Midbrain (tissue), 1 donor: ENCODE data around the gene ARID3B.
"Not testable (repeated sequence)": the region's sequence is repeated elsewhere in the genome, so short reads cannot be mapped to it uniquely, and the experiment has no call there.

ENCODE experiments used
- DNase-seq: peaks from one replicate; lab custom pipeline; 2025; lab: John Stamatoyannopoulos, UW

The ARID3B gene

DNA sequence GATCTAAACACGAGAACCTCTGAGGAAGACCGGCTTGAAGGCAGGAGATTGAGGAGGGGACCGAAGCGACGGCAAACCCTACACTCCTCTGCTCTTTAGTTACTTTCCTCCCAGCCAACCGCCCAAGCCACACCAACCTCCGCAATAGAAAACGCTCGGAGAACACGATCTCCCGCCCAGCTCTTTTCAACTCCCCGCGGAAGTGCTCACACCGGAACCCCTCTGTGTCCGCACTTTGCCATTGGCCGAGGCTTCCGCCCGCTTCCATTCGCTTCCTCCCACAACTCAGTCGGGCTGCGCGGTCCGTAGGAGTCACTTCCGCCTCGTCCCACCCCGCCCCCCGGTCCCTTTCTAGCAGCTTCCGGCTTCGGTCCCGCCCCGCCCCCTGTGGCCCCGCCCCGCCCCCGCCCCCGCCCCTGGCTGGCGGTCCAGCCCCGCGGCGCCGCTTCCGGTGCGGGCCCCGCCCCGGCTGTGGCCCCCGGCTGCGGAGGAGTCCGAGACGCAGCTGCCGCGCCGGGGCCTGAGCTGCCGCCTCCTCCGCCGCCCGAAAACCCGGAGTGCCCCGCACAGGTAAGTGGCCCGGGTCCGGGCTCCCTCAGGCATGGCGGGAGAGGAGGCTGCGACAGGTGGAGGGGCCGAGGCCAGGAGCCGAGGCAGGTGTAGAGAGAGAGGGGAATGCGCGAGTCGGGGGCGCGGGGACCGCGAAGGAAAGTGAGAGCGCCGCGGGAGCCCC, at the start of gene ARID3B:
ARID3B (plus strand) TSS at position 460 of the 733 bp plus-strand sequence. CDS start 2,717 bp downstream, outside the sequence.
- peak; percentile 97 for DNase-seq

DNA sequence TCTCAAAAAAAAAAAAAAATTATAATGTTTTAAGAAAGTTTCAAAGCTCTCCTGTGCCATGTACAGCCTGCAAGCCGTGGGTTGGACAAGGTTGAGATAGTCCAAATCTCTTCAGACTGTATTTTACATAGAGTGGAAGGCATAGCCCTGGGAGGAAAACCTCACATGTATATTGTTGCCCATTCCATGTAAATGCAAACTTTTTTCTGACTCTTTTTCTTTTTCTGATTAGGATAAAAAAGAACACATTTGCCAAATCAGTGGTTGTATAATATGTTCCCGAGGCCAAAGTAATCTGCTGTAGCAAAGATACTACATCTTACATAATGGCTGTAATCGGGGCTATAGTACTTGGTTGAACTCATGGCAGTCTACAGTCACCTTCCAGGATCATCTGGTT, 44.4 kb upstream of the ARID3B start:
- DNase-seq = no peak

DNA sequence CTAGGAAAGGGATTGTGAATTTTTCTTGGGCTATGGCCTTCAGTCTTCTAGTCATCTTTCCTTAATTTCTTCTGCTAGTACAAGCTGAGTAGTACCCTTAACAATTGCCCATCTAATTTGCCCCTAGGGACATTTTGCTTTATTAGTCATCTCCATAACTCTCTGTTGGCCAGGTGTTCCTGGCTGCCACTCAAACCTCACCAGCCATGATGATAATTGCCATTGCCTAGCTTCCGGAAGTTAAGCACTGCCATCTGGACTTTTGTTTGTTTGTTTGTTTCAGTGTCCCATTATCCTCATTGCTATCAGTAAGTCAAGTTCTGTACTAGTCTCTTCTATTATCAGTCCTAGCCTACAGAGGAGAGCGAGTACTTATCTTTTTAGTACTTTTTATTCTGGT, 43.4 kb upstream of the ARID3B start:
- DNase-seq = no peak

GRCh38 chr15:74499366-74499765, 41.7 kb upstream of the ARID3B start:
- DNase-seq = no peak

- no peak for DNase-seq
Observed at GRCh38 chr15:74500401-74500800, 40.6 kb upstream of the ARID3B start.

DNA sequence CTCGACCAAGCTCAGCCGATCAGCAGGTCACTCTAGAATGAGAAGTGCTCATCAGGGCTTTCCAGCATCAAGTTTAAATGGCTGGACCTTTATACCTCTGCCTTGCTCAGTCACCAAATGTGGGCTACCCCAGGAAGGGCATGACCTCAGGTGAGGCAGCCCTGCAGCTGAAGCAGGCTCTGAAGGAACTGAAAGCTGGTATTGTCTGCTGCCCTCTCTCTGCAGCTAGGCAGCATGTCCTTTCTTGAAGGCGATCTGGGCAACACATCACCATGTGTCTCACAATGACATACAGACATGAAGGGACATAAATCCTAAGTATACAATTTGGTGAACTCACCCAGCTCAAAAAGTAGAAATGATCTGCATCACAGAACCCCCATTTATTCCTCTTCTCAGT, 38.7 kb upstream of the ARID3B start:
- no peak for DNase-seq

- DNase-seq = no peak
Observed at GRCh38 chr15:74504418-74504817, 36.6 kb upstream of the ARID3B start.

DNA sequence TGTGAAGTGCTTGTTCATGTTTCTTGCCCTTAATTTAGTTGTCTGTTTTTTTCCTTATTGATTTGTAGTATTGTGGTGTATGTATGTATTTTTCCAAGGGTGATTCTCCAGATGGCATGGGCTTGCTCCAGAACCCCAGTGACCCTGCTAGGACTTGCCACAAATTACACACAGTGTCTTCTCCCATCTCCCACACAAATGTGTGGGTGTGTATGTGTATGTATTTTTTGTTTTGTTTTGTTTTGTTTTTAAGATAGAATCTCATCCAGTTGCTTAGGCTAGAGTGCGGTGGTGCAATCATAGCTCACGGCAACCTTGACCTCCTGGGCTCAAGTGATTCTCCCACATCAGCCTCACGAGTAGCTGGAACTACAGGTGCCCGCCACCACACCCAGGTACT, 36.2 kb upstream of the ARID3B start:
- DNase-seq = no peak

- DNase-seq = no peak
Observed at GRCh38 chr15:74505837-74506514, 35.0 kb upstream of the ARID3B start.

DNA sequence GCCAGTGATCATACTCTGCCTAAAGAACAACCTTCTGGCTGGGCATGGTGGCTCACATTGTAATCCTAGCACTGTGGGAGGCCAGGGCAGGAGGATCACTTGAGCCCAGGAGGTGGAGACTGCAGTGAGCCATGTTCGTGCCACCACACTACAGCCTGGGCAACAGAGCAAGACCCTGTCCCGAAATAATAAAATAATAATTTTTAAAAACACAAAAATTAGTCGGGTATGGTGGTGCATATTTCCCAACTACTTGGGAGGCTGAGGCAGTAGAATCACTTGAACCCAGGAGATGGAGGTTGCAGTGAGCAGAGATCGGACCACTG, 34.5 kb upstream of the ARID3B start:
- DNase-seq = no peak

DNA sequence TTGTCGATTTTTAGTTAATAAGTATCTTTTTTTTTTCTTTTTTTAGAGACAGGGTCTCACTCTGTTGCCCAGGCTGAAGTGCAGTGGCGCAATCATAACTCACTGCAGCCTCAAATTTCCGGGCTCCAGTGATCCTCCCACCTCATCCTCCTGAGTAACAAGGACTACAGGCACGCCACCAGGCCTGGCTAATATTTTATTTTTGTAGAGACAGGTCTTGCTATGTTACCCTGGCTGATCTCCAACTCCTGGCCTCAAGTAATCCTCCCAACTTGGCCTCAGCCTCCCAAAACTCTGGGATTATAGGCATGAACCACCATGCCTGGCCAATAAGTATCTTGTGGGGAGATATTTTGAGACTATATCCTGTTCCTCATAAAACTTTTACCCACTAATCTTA, 29.4 kb upstream of the ARID3B start:
- no peak for DNase-seq

- DNase-seq = not testable (repeated sequence)
Observed at GRCh38 chr15:74514059-74514458, 27.0 kb upstream of the ARID3B start.

GRCh38 chr15:74517096-74517495, 23.9 kb upstream of the ARID3B start:
- DNase-seq = no peak

- DNase-seq = no peak
Observed at GRCh38 chr15:74519311-74519710, 21.7 kb upstream of the ARID3B start.

- DNase-seq = no peak
Observed at GRCh38 chr15:74520407-74520806, 20.6 kb upstream of the ARID3B start.

DNA sequence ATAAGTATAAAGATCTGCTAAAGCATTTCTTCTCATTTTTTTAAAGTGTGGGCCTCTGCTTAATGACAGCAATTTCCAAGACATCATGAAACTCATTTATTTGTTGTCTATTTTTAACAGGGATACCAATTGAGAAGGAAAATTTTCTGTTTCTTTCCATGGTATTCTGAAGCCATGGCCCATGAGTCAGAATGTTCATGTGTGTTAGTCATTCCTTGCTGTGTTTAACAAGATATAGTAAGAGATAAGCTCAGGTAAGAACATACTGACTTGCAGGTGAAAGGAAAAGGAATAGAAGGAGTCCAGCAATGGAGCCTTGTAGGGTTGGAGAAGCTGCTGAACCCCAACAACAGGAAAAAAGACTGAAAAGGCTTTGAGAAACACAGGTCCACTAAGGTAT, 17.0 kb upstream of the ARID3B start:
- no peak for DNase-seq

DNA sequence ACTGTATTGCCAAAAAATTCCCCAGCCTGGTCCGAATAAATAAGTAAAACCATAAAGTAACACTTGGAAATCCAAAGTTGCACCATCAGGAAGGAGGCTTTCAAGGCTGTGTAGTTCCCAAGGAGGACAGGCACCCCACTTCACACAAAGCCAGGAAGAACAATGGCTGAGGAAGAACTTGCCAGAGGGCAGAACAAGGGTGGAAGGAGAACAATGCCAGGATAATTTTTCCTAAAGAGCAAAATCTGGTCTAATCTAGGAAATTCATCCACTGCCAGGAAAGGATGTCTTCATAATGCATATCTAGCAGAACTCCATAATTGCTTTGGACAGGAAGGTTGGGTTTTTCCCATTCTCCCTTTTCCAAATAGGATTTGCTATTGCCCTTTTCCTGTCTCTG, 15.7 kb upstream of the ARID3B start:
- no peak for DNase-seq

- DNase-seq = no peak
Observed at GRCh38 chr15:74525945-74526344, 15.1 kb upstream of the ARID3B start.

DNA sequence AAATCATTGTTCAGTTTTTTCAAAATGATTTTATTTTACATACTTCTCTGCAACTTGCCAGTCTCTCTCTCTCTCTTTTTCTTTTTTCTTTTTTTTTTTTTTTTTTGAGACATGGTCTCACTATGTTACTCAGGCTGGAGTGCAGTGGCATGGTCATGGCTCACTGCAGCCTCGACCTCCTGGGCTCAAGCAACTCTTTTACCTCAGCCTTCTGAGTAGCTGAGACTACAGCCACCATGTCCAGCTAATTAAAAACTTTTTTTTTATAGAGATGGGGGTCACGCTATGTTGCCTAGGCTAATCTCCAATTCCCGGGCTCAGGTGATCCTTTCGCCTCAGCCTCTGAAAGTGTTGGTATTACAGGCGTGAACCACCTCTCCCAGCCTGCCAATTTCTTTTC, 12.1 kb upstream of the ARID3B start:
- DNase-seq = no peak

GRCh38 chr15:74529921-74530320, 11.1 kb upstream of the ARID3B start:
- DNase-seq = no peak

- DNase-seq = no peak
Observed at GRCh38 chr15:74530771-74531143, 10.3 kb upstream of the ARID3B start.

DNA sequence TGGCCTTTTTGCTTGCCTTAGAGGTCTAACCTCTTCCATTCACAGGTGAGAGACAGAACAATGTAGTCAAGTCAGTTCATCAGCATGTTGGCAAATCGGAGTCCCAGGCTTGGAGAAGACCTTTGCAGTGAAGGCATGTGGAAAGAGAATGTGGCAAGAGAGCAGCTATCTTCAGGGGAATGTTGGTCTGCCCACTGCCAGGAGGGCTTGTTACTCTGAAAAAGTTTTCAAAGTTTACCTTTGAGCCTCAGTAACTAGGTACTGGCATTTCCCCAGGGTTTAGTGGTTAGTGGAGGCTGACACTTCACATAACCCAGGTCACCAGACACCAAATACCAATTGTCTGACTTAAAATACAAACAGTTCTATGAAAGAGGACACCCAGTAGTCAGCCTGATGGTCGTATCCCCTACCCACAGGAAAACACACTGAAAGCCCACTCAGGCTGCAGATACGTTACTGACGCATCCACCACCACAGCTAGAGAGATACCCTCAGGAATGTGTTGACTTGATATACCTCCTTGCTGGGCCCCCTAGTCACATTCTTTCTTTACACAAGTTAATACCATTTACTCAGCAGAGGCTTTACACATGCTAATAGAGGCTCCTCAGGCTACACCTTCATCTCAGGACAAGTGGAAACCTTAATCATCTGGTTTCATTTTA, 9.7 kb upstream of the ARID3B start:
- DNase-seq = no peak

DNA sequence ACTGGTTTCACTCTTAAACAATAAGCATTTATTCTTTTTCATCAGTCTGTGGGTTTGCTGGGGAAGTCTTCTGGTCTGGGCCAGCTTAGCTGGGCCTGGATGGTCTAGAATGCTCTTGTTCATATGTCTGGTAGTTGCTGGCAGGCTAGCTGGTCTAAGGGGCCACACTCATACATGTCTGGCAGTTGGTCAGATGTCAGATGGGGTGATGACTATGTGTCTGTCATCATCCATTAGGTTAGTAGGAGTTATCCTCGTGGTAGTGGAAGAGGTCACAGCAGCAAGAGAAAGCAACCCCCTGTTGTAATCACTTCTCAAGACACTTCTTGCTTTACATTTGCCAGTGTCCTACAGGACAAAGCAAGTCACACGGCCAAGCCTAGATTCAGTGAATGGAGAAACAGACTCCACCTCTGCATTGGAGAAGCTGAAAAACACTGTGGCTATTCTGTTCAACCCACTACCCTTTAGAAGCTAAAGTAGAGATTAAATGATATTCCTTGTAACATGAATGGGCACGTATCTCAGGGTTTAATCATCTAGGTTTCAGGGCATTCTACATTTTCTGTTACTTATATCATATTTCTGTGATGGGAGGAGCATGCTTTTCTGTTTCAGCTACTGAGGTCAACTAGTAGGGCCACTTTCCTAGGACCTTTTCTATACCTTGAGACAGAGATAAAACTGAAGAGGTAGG, 5.5 kb upstream of the ARID3B start:
- no peak for DNase-seq
